ENCODE data around the gene CUL5. TPM values are rescaled to one million over a fixed set of nuclear protein-coding genes. Genes with fewer than 3 reads are reported as not detected.
"Not testable (repeated sequence)": the region's sequence is repeated elsewhere in the genome, so short reads cannot be mapped to it uniquely, and the experiment has no call there.

The CUL5 gene
- total RNA-seq, 1 donor from 2014 or later, result 55.0 TPM

GRCh38 chr11:108025387-108026080 lies 16.8 kb downstream of the CUL5 start:
- peak; percentile 54 for DNase-seq

GRCh38 chr11:108027057-108027456 lies 18.4 kb downstream of the CUL5 start:
- DNase-seq, result no peak

DNA sequence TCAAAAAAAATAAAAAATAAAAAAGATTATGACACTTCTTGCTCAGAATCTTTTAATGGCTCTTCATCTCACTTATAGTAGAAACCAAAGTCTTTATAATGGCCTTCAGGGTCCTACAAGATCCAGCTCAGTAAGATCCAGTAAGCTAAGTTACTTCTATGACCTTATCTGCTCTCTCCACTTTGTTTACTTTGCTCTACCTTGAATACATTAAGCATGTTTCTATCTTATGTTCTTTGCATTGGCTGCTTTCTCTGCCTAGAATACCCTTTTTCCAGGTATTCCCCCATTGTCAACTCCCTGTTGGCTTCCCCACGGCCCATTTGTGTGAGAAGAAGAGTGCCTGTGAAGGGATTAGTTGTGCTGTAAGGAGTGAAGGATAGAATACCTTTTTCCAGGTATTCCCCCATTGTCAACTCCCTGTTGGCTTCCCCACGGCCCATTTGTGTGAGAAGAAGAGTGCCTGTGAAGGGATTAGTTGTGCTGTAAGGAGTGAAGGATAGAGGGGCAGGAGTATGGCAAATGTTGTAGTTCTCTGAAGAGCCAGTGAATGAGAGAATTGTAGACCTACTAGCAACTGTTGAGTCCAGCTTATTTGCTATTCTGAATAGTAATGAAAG lies 20.2 kb downstream of the CUL5 start:
- DNase-seq, result not testable (repeated sequence)

DNA sequence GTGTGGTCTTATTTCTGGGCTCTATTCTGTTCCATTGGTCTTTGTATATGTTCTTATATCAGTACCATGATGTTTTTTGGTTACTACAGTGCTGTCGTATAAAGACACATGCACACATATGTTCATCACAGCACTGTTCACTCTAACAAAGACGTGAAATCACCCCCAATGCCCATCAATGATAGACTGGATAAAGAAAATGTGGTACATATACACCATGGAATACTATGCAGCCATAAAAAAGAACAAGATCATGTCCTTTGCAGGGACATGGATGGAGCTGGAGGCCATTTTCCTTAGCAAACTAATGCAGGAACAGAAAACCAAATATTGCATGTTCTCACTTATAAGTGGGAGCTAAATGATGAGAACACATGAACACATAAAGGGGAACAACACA lies 22.9 kb downstream of the CUL5 start:
- not testable (repeated sequence) for DNase-seq

- no peak for DNase-seq
These were observed 24.1 kb downstream of the CUL5 start for GRCh38 chr11:108032800-108033199.

GRCh38 chr11:108034034-108034433 lies 25.3 kb downstream of the CUL5 start:
- no peak for DNase-seq

- DNase-seq, result no peak
These were observed 26.3 kb downstream of the CUL5 start for GRCh38 chr11:108034952-108035351.

GRCh38 chr11:108035690-108036089 lies 27.0 kb downstream of the CUL5 start:
- DNase-seq, result no peak

GRCh38 chr11:108037211-108037610 lies 28.5 kb downstream of the CUL5 start:
- DNase-seq, result no peak

- no peak for DNase-seq
These were observed 28.9 kb downstream of the CUL5 start for GRCh38 chr11:108037636-108038035.

GRCh38 chr11:108048269-108048668 lies 39.6 kb downstream of the CUL5 start:
- DNase-seq, result no peak

DNA sequence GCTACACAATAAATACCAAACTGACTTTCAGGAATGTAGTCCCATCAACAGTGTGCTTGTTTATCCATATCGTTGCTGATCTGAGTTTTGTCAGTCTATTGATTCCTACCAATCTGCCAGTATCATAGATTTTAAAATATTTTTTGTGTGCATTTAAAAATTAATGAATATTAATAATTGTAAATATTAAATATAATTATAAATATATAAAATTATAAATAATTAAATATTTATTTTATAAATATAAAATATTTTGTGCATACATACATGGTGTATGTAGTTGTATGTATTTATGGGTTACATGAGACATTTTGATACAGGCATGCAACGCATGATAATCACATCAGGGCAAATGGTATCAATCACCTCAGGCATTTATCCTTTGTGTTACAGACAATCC lies 53.6 kb downstream of the CUL5 start:
- no peak for DNase-seq

DNA sequence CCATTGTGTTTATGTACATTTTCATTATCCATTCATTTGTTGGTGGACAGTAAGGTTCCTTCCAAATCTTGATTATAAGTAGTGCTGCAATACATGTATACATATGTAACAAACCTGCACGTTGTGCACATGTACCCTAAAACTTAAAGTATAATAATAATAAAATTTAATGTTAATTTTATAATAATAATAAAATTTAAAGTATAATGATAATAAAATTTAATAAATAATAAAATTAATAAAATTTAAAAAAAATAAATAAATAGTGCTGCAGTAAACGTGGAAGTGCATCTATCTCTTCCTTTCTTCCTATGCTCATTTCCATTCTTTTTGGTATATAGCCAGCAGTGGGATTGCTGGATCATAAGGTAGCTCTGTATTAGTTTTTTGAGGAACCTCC lies 54.7 kb downstream of the CUL5 start:
- no peak for DNase-seq

DNA sequence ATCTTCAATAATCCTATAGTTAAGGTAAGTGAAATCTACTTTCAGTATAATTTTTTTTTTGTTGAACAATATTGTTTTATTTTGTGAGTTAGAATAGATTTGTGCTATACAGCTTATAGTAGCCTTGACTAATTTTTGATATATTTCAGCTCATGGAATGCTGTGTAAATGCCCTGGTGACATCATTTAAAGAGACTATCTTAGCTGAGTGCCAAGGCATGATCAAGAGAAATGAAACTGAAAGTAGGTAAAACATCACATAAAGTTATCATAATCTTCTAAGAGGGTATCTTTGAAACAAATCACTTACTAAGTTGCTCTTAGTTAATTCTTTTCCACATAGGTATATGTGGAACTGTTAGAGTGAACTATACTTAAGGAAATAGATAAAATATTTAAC lies 61.2 kb downstream of the CUL5 start:
- DNase-seq, result peak; percentile 53

- no peak for DNase-seq
These were observed 76.1 kb downstream of the CUL5 start for GRCh38 chr11:108084811-108085210.

DNA sequence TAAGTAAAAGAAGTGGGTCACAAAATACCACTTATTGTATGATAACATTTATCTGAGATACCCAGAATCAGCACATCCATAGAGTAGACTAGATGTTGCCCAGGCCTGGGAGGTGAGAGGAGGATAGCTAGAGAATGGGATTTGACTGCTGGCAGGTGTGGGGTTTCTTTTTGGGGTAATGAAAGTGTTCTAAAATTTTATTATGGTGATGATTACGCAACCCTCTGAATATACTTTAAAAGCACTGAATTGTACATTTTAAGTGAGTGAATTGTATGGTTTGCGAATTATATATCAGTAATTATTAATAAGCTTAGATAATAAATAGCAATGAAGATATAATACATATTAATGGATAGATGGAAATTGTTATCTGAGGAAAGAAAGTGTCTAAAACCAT lies 77.0 kb downstream of the CUL5 start:
- DNase-seq, result no peak

- DNase-seq, result no peak
These were observed 83.4 kb downstream of the CUL5 start for GRCh38 chr11:108092134-108092533.

DNA sequence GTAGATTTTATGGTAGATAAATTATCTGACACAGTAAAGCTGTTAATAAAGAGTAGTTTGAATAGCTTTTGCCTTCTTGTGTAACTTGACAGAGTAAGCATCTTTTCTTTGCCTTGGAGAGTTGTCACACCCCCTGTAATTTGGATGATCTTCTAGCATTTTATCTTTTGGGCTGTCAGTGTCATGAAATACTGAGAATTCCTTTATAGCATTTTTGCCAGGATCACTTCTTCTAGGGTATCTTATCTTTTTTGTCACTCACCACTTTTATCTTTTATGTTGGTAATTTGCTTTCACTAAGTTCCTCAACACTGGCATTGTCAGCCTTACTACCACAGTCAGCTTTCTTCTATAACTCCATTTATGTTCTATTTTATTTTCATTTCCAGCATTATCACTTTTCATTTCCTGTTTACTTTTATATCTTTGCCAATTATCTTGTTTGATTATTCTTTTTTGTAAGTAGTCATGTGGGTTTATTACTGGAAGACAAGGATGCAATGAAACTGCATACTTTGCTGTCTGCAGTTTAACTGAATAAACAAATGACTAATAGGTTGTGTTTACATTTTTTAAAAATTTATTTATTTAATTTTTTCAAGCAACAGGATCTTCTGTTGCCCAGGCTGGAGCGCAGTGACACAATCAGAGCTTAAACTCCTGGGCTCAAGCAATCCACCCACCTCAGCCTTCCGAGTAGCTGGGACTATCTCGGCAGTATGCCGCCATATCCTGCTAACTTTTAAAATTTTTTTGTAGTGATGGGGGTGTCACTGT lies 84.6 kb downstream of the CUL5 start:
- no peak for DNase-seq

GRCh38 chr11:108097179-108097578 lies 88.5 kb downstream of the CUL5 start:
- DNase-seq, result no peak

DNA sequence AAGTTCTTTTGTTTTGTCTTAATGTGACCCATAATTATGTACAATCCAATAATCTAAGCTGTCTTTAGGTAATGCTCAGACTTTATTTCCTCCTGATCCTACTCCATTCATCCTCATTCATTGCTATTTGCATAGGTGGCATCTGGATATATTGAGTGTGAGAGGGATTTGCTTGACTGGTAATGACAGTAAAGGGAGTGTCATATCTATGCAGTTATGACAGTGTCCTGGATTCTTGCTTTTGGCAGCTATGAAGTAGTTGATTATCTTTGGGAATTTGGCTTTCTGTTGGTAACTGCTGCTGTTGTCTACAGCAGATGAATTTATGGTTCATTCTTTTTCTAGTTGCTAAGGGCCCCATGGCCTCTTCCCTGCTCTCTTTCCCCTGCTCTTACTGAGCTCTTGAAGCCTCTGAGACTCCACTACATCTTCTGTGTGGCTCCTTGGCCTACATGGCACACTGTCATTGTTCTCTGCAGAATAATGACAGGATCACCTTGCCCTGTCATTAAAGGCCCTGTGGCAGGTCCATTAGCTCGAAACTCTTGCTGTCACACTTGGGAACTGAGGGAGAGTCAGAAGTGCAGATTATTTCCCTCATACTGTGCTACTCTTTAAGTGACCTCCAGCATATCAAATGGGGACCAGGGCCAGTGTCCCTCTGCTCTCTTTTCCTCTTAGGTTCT lies 92.5 kb downstream of the CUL5 start:
- DNase-seq, result no peak

- no peak for DNase-seq
These were observed 102.4 kb downstream of the CUL5 start for GRCh38 chr11:108111126-108111525.

DNA sequence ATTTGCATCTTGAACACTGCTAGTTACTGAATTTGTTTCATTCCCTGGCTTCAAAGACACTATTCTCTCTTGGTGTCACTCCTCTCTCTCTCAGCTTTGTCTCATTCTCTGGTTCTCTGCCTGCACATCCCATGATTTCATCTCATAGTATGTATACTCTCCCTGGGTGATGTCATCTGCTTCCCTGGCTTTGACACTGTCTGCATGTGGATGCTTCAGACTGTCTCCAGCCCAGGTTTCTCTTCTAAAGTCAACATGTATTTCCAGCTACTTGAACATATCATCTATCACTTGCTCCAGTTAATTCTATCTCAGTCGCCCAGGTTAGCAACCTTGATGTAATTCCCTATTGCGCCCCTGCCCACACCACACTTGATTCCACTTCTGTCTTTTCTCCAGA lies 103.4 kb downstream of the CUL5 start:
- DNase-seq, result no peak

DNA sequence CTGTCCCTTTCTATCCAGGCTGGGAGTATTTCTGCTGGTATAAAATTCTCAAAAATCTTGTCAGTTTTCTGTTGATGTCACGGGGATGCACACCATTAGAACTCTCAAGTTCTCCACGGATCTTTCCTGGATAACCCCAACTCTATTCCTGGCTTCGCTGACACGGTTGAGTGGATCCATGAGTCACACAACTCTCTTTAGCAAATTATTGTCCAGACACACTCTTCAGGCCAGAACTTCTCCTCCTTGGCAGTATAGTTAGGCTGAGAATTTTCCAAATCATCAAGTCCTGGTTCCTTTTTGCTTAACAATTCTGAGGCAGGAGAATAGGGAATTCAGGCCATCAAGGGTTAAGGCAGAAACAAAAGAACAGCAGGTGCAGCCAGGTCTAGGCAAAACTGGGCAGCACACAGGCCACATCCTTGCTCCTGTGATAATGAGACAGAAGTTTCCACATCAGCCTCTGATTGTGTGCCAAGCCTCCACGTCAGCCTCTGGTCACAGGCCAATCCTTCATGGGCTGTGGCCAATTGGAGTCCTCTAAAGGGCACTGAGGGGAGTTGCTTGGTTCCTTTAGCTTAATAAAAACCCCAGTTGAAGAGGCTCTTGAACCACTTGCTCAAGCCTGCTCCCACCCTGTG lies 106.9 kb downstream of the CUL5 start:
- peak; percentile 94 for DNase-seq
